GM19328 (cell line): ENCODE data around the gene HEPACAM.

Experiments
- ATAC-seq: cut with Tn5 transposase; IDR thresholded peaks from one replicate; pipeline ENCODE4 v1.9.1; 2021; ENCODE audit warnings: mild to moderate bottlenecking, moderate library complexity; ENCODE audit not compliant: unreplicated experiment

Gene HEPACAM

GRCh38 chr11:124900464-124900863, 35.4 kb downstream of the HEPACAM start:
- no peak for ATAC-seq

DNA sequence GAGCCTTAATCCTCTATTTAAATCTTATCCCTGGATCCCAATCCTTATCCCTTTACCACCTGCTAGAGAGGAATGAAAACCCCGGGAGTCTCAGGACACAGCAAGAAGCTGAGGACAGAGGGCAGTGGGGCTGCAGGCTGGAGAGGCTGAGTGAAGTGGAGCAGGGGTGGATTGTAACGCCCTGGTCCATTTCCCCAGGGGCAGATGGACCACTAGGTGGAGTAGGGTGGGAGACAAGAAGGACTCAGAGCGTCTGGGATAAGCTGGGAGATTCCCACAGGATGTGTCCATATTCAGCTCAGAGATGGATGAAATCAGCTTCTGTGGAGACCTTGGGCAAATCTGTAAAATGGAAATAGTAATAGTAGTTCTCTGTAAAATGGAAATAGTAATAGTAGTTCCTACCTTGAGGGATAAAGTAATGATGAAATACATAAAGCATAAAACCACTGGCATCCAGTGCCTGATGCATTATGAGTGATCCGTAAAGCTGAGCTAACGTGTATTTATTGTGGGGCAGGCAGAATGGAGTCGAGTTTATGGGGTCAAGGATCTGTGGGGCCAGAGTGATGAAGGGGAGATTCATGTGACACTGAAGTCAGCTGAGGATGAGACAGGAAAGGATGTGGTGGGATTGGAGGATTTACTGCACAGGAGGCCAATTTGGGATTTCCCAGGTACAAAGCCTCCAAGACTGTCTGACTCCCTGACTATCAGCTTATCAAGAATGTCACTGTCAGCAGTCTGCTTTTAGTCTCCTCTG, 36.3 kb downstream of the HEPACAM start:
- ATAC-seq = no peak

- no peak for ATAC-seq
Measured at GRCh38 chr11:124898711-124899110, 37.1 kb downstream of the HEPACAM start.

DNA sequence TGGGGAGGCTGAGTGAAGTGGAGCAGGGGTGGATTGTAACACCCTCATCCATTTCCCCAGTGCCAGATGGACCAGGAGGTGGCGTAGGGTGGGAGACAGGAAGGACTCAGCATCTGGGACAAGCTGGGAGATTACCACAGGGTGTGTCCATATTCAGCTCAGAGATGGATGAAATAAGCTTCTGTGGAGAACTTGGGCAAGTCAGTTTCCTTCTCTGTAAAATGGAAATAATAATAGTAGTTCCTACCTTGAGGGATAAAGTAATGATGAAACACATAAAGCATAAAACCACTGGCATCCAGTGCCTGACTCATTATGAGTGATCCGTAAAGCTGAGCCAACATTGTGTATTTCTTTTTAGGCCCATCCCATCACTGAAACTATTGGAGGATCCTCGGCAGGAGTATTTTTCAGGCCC, 37.6 kb downstream of the HEPACAM start:
- ATAC-seq = no peak

DNA sequence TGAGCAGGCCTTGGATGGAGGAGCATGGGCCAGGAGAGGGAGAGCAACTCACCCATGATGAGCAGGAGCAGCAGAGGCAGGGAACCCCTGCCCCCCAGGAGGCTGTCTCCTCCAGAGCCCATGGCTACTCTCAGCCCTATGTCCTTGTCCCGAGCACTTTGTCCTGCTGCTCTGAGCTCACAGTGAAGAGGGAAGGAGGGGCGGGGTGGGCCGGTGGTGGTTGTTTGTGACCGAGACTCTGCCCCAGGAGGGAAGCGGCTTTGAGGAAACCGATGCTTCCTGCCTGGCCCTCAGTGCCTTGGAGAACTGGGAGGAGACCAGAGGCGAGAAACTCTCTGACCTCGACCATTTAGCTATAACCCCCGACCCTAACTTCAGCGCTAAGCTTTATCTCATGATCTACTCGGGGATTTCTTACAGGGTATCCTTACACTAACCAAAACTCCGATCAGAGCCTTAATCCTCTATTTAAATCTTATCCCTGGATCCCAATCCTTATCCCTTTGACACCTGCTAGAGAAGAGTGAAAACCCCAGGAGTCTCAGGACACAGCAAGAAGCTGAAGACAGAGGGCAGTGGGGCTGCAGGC, 38.1 kb downstream of the HEPACAM start, which contains the start of gene ROBO4:
Gene ROBO4 (minus strand): TSS at position 192 of the 589 bp plus-strand sequence. CDS start 70 bp downstream, at position 122.
- ATAC-seq = no peak

GRCh38 chr11:124896821-124897391, 38.9 kb downstream of the HEPACAM start:
- ATAC-seq = no peak

DNA sequence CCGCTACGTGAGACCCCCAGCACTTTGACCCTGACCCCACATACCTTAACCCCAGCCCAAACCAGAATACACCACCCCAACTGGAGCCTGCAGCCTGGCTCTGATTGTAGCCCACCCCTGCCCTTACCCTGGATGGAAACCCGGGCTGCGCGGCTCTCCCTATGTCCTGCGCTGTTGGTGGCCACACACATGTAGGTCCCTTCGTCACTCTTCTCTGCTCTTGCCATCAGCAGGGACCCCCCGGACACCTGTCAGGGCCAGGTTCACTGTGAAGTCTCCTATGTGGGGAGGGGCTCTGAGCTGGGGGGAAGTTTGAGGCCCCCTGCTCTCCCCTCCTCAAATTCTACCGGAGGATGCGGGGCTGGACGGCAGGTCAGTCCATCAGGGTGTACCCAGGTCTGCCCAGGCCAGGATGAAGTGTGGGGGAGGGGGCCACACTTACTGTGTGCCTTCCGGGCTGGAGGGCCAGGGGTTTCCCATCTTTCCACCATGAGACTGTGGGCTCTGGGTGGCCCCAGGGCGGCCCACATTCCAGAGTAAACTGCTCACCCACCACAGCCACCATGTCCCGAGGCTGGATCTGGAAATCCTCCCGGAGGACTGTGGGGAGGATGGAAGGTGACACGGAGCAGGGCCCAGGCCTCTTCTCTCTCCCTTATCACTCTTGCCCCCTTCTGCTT, 39.6 kb downstream of the HEPACAM start:
- no peak for ATAC-seq

DNA sequence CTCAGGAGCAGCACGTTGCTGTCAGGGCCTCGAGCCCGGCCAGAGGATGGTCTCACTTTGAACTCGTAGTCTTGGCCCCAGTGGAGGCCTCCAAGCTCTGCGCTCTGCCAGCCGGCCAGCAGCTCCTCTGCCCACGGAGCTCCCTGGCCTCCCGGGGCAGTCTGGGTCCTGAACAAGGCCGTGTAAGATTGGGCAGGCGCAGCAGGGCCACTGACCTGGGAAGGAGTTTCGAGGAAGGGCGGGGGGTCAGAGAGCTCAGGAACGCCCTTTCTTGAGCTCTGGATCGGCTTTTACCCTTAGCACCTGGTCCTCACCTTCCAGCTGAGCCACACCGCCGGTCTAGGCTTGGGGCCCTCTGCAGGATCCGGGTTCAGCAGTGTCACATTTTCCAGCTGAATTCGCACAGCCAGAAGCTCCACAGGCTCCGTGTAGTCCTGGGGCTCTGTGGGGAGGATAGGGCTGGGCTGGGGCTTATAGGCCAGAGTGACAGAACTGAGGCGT, 40.3 kb downstream of the HEPACAM start:
- ATAC-seq = no peak

GRCh38 chr11:124894606-124895430, 41.0 kb downstream of the HEPACAM start:
- ATAC-seq = no peak

DNA sequence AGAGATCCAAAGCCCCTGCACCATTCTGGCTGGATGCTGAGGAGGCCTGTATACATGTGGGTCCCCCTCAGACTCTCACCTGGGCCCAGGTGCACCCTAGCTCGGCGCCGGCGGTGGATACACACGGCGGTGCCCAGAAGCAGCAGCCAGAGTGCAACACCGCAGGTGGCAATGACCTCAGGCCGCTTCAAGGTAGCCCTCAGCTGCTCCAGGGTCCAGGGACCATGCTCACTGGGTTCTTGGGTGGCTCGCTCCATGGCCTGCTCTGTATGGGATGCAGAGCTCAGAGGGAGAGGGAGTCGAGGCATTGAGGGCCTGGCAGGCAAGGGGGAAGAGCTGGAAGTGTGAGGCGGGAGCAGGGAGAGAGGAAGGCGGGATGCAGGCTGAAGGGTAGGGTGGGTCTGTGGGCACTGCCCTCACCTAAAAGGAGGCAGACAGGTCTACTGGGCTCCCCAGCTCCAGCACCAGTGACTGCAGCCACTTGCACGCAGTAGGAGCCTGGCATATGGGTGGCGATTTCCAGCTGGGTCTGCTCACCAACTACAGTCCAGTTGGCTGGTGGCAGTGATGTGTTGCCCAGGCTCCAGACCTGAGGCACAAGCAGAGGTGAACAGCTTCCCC, 42.0 kb downstream of the HEPACAM start:
- ATAC-seq = no peak

GRCh38 chr11:124892750-124893454, 42.9 kb downstream of the HEPACAM start:
- ATAC-seq = no peak

- no peak for ATAC-seq
Measured at GRCh38 chr11:124892146-124892545, 43.7 kb downstream of the HEPACAM start.

DNA sequence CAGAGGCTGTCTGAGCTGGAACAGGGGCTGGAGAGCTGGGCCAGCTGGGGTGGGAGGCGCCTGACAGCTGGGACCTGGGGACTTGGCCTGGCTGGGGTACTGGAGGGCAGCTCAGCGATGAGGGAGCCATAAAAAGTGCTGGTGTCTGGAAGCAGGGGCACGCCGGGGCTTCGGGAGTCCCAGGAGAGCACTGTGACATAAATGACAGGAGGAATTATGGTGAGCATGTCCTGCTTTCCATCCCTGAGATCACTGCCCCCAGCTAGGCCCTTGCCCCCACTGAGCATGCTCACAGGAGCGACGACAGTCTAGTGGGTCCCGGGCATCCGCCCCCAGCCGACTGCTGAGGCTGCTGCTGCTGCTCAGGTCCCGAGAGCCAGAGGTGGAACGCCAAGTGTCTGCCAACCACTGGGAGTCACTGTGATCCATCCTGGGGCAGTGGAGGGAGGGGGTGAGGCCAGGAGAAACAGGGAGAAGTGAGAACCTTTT, 44.4 kb downstream of the HEPACAM start:
- ATAC-seq = no peak

DNA sequence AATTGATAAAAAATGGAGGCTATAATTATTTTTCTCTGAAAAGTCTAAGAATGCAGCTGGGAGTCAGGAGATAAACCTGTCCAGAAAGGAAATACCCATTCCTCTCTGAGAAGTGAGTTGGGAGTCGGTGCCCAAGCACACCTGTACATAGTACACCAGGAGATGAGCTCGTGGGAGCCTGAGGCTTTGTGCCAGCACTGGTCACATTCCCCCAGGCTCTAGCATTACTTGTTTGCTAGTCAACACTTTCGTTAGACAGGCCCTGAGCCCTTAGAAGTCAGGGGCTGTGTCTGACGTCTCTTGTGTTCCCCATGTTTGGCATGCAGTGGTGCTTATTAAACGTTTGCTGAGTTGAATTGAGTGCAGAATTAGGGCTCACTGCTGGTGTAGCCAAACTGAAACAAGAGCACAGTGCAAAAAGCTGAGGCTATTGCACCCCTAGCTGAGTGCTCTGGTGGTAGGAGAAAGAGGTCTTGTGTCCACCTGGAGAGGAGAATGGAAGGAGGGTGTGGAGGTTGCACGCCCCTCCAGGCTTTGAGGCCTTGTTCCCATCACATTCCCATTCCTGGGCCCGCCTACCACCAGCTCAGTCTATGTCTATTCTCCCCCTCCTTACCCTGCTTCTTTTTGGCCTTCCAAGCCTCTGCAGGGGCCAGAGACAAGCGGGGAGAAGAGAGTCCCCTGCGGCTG, 45.0 kb downstream of the HEPACAM start:
- ATAC-seq = no peak

- no peak for ATAC-seq
Measured at GRCh38 chr11:124890151-124890550, 45.7 kb downstream of the HEPACAM start.

GRCh38 chr11:124889191-124890091, 46.4 kb downstream of the HEPACAM start:
- no peak for ATAC-seq

- no peak for ATAC-seq
Measured at GRCh38 chr11:124887667-124888013, 48.2 kb downstream of the HEPACAM start.
